ENCODE measurements around the gene SPECC1. TPM values are rescaled to one million over a fixed set of nuclear protein-coding genes. Genes with fewer than 3 reads are reported as not detected.
"Not testable (repeated sequence)": the region's sequence is repeated elsewhere in the genome, so short reads cannot be mapped to it uniquely, and the experiment has no call there.

SPECC1 gene
- total RNA-seq, 1 donor from 2014 or later = 7.5 TPM

DNA sequence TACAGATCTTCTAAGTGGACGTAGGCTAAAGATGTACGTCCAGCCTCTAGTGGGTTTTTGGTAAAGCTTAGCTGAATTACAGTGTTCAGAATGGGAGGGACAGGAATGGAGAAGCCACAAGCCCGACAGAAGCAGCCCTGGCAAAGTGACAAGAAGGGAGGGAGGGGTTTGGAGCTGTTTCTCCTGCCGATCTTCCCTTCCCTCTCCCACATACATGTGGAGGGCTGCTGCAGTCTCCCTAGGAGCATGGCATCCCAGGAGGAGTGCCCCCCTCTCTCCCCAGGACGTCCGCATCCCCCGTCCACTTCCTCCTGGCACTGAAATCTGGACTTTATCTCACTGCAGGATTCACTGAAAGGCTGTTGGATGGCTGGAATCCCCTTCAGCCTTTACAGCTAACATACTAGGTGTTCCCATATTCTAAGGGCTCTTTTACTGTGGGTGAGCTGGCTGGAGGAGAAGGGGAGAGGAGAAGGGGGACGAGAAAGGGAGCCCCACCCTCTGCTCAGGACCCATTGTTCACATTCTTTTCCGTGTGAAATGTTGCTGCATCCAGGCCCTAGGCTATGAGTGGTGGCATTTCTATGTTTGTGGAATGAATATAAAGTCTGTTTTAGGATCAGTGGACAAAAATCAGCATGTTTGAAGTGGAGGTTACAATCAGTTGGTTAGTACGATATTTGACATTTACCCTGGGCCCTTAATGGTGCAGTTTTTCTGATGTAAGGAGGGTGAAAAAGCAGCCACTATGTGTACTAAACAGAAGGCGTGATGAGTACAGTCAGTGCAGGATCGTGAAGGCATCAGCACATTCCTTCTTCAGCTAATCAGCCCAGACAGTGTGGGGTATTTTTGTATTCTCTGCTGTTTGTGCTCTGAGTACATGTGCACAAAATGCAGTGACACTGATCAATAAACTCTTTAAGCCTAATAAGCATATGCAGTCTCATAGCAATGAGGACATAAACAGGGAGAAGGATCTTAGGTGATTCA lies 94.6 kb downstream of the SPECC1 start:
- TF ChIP-seq, protein P1, sequence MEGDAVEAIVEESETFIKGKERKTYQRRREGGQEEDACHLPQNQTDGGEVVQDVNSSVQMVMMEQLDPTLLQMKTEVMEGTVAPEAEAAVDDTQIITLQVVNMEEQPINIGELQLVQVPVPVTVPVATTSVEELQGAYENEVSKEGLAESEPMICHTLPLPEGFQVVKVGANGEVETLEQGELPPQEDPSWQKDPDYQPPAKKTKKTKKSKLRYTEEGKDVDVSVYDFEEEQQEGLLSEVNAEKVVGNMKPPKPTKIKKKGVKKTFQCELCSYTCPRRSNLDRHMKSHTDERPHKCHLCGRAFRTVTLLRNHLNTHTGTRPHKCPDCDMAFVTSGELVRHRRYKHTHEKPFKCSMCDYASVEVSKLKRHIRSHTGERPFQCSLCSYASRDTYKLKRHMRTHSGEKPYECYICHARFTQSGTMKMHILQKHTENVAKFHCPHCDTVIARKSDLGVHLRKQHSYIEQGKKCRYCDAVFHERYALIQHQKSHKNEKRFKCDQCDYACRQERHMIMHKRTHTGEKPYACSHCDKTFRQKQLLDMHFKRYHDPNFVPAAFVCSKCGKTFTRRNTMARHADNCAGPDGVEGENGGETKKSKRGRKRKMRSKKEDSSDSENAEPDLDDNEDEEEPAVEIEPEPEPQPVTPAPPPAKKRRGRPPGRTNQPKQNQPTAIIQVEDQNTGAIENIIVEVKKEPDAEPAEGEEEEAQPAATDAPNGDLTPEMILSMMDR (IDR thresholded peaks at IDR 0.05) = no peak
- CTCF ChIA-PET = no interaction called here
- no peak overlapping the region for H3K4me3 Mint-ChIP-seq

DNA sequence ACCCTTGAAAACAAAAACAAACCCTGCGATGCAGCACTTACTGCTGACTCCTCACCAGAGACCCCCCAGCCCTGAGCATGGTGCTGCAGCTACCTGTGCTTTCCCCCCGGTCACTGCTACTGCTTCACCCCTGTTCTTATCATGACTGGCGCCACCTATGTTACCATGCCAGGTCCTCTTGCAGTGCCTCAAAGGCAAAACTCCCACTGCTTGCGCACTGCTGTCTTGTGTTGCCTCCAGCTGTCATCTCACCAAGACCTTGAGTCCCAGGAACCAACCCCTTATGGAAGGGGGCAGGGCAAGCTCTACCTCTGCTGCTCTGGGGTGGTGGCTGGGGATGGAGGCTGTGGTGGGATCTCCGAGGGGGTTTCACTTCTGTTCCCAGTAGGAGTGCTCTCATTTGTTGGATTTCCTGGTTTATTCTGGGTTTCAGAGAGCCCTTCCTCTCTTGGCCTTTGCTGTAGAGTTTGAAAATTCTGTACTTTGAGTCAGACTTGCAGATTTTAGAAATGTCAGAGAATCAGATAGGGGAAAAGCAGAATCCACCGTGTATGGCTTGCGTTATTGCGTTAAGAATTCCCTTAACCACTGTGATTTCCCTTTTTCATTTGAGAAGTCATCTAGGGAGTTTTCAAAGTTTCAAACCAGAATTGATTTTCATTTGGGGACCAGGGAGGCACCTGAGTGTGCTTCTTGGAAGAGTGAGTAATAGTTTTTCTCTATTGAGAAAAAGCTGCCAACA lies 96.6 kb downstream of the SPECC1 start:
- ChIA-PET POLR2A (no interaction called here), CTCF (no interaction called here)
- TF ChIP-seq, protein P1 (IDR thresholded peaks at IDR 0.05) = no peak
- intact Hi-C loops (cut with micrococcal nuclease) = no loop called here
- Mint-ChIP-seq H3K4me1 (no peaks in the 10 kb centered on the region), H3K36me3 (ENCODE audit: low read depth) (no peaks in the 10 kb centered on the region), H3K27me3 (peaks cover 10% of the 10 kb centered on the region), H3K27ac (no peak overlapping the region), H3K4me3 (no peak overlapping the region), H3K9me3 (no peaks in the 10 kb centered on the region)
- DNase-seq (no peak), ATAC-seq (ENCODE audit: low read depth) (no peak)

More for the DNA sequence above, 94.6 kb downstream of the SPECC1 start:
- no peaks in the 10 kb centered on the region for H3K36me3 Mint-ChIP-seq (ENCODE audit: low read depth)
- intact Hi-C loops (cut with micrococcal nuclease) = no loop called here
- H3K27me3 Mint-ChIP-seq = peaks cover 6% of the 10 kb centered on the region
- POLR2A ChIA-PET = interaction anchor here (0.6 kb wide), 1 partner anchor 24 kb away, joined by 10 read pairs; no protein-coding TSS in a partner anchor
- H3K9me3 Mint-ChIP-seq = no peaks in the 10 kb centered on the region
- DNase-seq = no peak
- H3K4me1 Mint-ChIP-seq = no peaks in the 10 kb centered on the region
- H3K27ac Mint-ChIP-seq = no peak overlapping the region
- ATAC-seq (ENCODE audit: low read depth) = no peak

DNA sequence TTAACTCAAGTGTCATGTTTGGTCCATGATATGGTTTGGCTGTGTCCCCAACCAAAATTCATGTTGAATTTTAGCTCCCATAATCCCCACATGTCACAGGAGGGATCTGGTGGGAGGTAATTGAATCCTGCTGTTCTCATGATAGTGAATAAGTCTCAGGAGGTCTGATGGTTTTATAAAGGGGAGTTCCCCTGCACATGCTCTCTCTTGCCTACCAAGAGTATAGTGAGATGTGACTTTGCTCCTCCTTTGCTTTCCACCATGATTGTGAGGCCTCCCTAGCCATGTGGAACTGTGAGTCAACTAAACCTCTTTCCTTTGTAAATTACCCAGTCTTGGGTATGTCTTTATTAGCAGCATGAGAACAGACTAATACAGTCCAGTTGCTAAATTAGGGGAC lies 97.3 kb downstream of the SPECC1 start:
- intact Hi-C loops (cut with micrococcal nuclease); H3K9me3 Mint-ChIP-seq; ATAC-seq (ENCODE audit: low read depth); DNase-seq; CTCF ChIA-PET; H3K36me3 Mint-ChIP-seq (ENCODE audit: low read depth); H3K27me3 Mint-ChIP-seq; POLR2A ChIA-PET; H3K4me3 Mint-ChIP-seq; H3K4me1 Mint-ChIP-seq; H3K27ac Mint-ChIP-seq: not testable (repeated sequence)

DNA sequence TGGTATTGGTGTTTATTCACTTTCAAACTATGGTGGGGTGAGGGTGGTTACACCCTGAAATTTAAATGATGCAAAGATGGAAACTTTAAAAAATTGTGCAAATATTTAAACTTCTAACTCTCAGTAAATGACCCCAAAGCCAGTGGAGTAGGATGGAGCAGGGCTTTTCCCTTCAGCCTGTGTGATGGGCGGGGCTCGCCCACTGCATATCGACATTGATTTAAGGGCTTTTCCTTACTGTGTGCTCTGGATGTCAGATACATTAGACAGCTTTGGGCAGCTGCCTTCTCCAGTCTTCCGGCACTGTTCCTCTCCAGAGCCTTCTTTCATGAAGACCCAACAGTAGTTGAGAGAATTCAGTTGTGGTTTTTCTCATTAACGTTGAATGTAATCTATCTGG lies 99.9 kb downstream of the SPECC1 start:
- ChIA-PET CTCF (interaction anchor here (1.2 kb wide), 1 partner anchor 18 kb away, joined by 3 read pairs; no protein-coding TSS in a partner anchor), POLR2A (no interaction called here)
- intact Hi-C loops (cut with micrococcal nuclease) = no loop called here
- no peak for ATAC-seq (ENCODE audit: low read depth)
- Mint-ChIP-seq H3K36me3 (ENCODE audit: low read depth) (no peaks in the 10 kb centered on the region), H3K9me3 (no peaks in the 10 kb centered on the region), H3K4me3 (no peak overlapping the region), H3K27ac (no peak overlapping the region), H3K27me3 (peaks cover 10% of the 10 kb centered on the region), H3K4me1 (no peaks in the 10 kb centered on the region)
- TF ChIP-seq, protein P1 (IDR thresholded peaks at IDR 0.05) = no peak
- no peak for DNase-seq

DNA sequence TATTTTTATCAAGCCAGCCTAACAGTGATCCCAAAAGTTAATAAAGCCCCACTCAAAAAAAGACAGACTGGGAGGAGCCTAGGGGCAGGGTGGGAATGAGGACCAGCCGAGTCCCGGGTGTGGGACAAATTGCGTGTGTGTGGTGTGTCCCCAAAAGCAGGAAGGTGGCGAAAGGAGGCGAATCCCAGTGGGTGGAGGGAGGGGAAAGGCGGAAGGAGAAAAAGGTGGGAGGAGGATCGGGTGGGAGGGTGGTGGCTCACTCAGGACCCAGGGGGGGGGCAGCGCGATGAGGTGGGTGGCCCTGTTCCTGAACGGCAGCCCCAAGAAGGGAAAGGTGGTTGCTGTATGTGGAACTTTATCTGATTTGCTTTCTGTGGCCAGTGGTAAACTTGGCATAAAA lies 102.4 kb downstream of the SPECC1 start:
- ATAC-seq (ENCODE audit: low read depth) (no peak), DNase-seq (no peak)
- H3K36me3 Mint-ChIP-seq (ENCODE audit: low read depth) = no peaks in the 10 kb centered on the region
- TF ChIP-seq, protein P1 (IDR thresholded peaks at IDR 0.05) = no peak
- H3K4me1 Mint-ChIP-seq = no peaks in the 10 kb centered on the region
- no peak overlapping the region for H3K27ac Mint-ChIP-seq
- H3K9me3 Mint-ChIP-seq = no peaks in the 10 kb centered on the region
- peaks cover 11% of the 10 kb centered on the region for H3K27me3 Mint-ChIP-seq
- CTCF ChIA-PET = no interaction called here
- POLR2A ChIA-PET = no interaction called here
- no peak overlapping the region for H3K4me3 Mint-ChIP-seq
- intact Hi-C loops (cut with micrococcal nuclease) = no loop called here

Data from activated B cell treated with CpG ODN at 0.5 μM for 24 hours (primary cell).